ENCODE measurements around the gene FADS3. TPM values are rescaled to one million over a fixed set of nuclear protein-coding genes. Genes with fewer than 3 reads are reported as not detected.

FADS3 gene
- total RNA-seq, 1 experiment from 2014 or later, result 19.7 TPM

- no TSS peak for BruUV-seq (replicated peaks)
- Mint-ChIP-seq H3K27me3 (ENCODE audit: unreplicated experiment) (peaks cover 31% of the 10 kb centered on the region), H3K4me1 (ENCODE audit: low read depth, unreplicated experiment) (no peaks in the 10 kb centered on the region), H3K9me3 (ENCODE audit: low read depth, unreplicated experiment) (no peaks in the 10 kb centered on the region), H3K36me3 (ENCODE audit: insufficient read depth, unreplicated experiment) (no peaks in the 10 kb centered on the region), H3K4me3 (ENCODE audit: low read depth, unreplicated experiment) (no peak overlapping the region), H3K27ac (ENCODE audit: unreplicated experiment) (no peak overlapping the region)
- intact Hi-C loops (cut with micrococcal nuclease; ENCODE audit: unreplicated experiment), result no loop called here
- DNase-seq, result no peak
- no peak for TF ChIP-seq CTCF (IDR thresholded peaks at IDR 0.05; ENCODE audit: unreplicated experiment)
- CTCF ChIA-PET, result interaction anchor here (2.1 kb wide), 1 partner anchor 39 kb away, joined by 6 read pairs; no protein-coding TSS in a partner anchor
Observed at GRCh38 chr11:61908730-61909316, 17.5 kb upstream of the FADS3 start.

GRCh38 chr11:61907871-61908729, 16.8 kb upstream of the FADS3 start:
- Mint-ChIP-seq H3K9me3 (ENCODE audit: low read depth, unreplicated experiment) (no peaks in the 10 kb centered on the region), H3K27ac (ENCODE audit: unreplicated experiment) (no peak overlapping the region), H3K36me3 (ENCODE audit: insufficient read depth, unreplicated experiment) (no peaks in the 10 kb centered on the region), H3K4me3 (ENCODE audit: low read depth, unreplicated experiment) (no peak overlapping the region), H3K27me3 (ENCODE audit: unreplicated experiment) (peaks cover 31% of the 10 kb centered on the region), H3K4me1 (ENCODE audit: low read depth, unreplicated experiment) (no peaks in the 10 kb centered on the region)
- no peak for DNase-seq
- CTCF ChIA-PET, result interaction anchor here (0.6 to 2.1 kb wide), 2 partner anchors 40 to 42 kb away, joined by 6 read pairs; no protein-coding TSS in a partner anchor
- intact Hi-C loops (cut with micrococcal nuclease; ENCODE audit: unreplicated experiment), result no loop called here
- no peak for TF ChIP-seq CTCF (IDR thresholded peaks at IDR 0.05; ENCODE audit: unreplicated experiment)
- no TSS peak for BruUV-seq (replicated peaks)

GRCh38 chr11:61907282-61907681, 15.9 kb upstream of the FADS3 start:
- no peak for TF ChIP-seq CTCF (IDR thresholded peaks at IDR 0.05; ENCODE audit: unreplicated experiment)
- Mint-ChIP-seq H3K4me3 (ENCODE audit: low read depth, unreplicated experiment) (no peak overlapping the region), H3K9me3 (ENCODE audit: low read depth, unreplicated experiment) (no peaks in the 10 kb centered on the region), H3K4me1 (ENCODE audit: low read depth, unreplicated experiment) (no peaks in the 10 kb centered on the region), H3K27ac (ENCODE audit: unreplicated experiment) (no peak overlapping the region), H3K27me3 (ENCODE audit: unreplicated experiment) (peaks cover 29% of the 10 kb centered on the region), H3K36me3 (ENCODE audit: insufficient read depth, unreplicated experiment) (no peaks in the 10 kb centered on the region)
- CTCF ChIA-PET, result interaction anchor here (0.6 to 2.1 kb wide), 2 partner anchors 40 to 42 kb away, joined by 6 read pairs; no protein-coding TSS in a partner anchor
- intact Hi-C loops (cut with micrococcal nuclease; ENCODE audit: unreplicated experiment), result no loop called here
- DNase-seq, result no peak
- no TSS peak for BruUV-seq (replicated peaks)

GRCh38 chr11:61906522-61906909, 15.2 kb upstream of the FADS3 start:
- CTCF ChIA-PET, result no interaction called here
- peaks cover 22% of the 10 kb centered on the region for H3K27me3 Mint-ChIP-seq (ENCODE audit: unreplicated experiment)
- H3K9me3 Mint-ChIP-seq (ENCODE audit: low read depth, unreplicated experiment), result no peaks in the 10 kb centered on the region
- intact Hi-C loops (cut with micrococcal nuclease; ENCODE audit: unreplicated experiment), result no loop called here
- no peaks in the 10 kb centered on the region for H3K4me1 Mint-ChIP-seq (ENCODE audit: low read depth, unreplicated experiment)
- no TSS peak for BruUV-seq (replicated peaks)
- H3K27ac Mint-ChIP-seq (ENCODE audit: unreplicated experiment), result no peak overlapping the region
- no peak for TF ChIP-seq CTCF (IDR thresholded peaks at IDR 0.05; ENCODE audit: unreplicated experiment)
- no peak overlapping the region for H3K4me3 Mint-ChIP-seq (ENCODE audit: low read depth, unreplicated experiment)
- no peak for DNase-seq
- no peaks in the 10 kb centered on the region for H3K36me3 Mint-ChIP-seq (ENCODE audit: insufficient read depth, unreplicated experiment)

Measured in Calu3 (cell line).